Measurements from ENCODE around the gene KCNJ4. TPM values are rescaled to one million over a fixed set of nuclear protein-coding genes. Genes with fewer than 3 reads are reported as not detected.
"Not testable (repeated sequence)": the region's sequence is repeated elsewhere in the genome, so short reads cannot be mapped to it uniquely, and the experiment has no call there.

Gene KCNJ4
- total RNA-seq, 4 donors from 2014 or later = 0.28 to 0.84 TPM; not detected in 2

DNA sequence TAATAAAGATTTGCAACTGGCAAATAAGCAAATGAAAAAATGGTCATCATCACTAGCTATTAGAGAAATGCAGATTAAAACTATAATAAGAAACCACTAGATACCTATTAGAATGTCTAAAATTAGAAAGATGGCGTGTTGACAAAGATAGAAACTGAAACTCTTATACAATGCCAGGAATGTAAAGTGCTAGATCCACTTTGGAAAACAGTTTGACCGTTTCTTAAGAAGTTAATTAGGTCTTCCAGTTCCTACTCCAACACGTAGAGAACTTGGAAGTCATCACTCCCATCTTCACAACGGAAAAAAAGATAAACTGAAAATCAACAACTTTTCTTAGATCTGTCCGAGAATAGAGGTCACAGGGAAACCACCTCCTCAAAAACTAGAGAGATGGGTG is 68.1 kb downstream of the KCNJ4 start:
- not testable (repeated sequence) for DNase-seq (ENCODE audit: low spot score); ATAC-seq (ENCODE audit: low FRiP score)

DNA sequence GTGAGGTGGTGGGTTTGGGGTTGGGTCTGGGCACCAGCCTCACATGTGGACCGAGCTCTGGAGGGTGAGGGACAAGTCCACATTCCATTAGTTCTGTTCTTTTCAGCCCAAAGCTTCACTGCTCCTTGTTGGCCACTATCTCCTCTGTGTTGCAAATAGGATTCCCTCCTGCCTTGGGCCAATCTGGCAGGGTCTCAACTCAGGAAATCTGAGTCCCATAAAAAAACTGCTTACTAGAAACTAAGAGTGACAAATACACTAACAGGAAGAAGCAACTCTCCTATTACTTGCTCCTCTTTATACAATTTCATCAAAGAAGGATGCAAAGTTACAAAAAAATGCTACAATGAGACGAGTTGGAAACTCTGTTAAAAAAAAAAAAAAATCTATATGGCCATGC is 71.6 kb downstream of the KCNJ4 start:
- no peak for ATAC-seq (ENCODE audit: low FRiP score)
- no peak for DNase-seq (ENCODE audit: low spot score)

GRCh38 chr22:38381371-38381770 is 73.6 kb downstream of the KCNJ4 start:
- ATAC-seq (ENCODE audit: low FRiP score) = not testable (repeated sequence)

More for the DNA sequence above, 71.6 kb downstream of the KCNJ4 start:
- TF ChIP-seq, protein P1, sequence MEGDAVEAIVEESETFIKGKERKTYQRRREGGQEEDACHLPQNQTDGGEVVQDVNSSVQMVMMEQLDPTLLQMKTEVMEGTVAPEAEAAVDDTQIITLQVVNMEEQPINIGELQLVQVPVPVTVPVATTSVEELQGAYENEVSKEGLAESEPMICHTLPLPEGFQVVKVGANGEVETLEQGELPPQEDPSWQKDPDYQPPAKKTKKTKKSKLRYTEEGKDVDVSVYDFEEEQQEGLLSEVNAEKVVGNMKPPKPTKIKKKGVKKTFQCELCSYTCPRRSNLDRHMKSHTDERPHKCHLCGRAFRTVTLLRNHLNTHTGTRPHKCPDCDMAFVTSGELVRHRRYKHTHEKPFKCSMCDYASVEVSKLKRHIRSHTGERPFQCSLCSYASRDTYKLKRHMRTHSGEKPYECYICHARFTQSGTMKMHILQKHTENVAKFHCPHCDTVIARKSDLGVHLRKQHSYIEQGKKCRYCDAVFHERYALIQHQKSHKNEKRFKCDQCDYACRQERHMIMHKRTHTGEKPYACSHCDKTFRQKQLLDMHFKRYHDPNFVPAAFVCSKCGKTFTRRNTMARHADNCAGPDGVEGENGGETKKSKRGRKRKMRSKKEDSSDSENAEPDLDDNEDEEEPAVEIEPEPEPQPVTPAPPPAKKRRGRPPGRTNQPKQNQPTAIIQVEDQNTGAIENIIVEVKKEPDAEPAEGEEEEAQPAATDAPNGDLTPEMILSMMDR (IDR thresholded peaks at IDR 0.05) = no peak

More at GRCh38 chr22:38381371-38381770, 73.6 kb downstream of the KCNJ4 start:
- DNase-seq (ENCODE audit: low spot score) = not testable (repeated sequence)

Other genes starting within 250 kb of the KCNJ4 start
- 10 to 100 TPM; 41.2 to 86.4 (median 48.6) TPM for gene TMEM184B, start 182.2 kb downstream of the KCNJ4 start, total RNA-seq
- gene CSNK1E, start 137.8 kb downstream of the KCNJ4 start, total RNA-seq = 100 to 1,000 TPM in 3 of 4 donors, 10 to 100 TPM in 1; 84.5 to 164 (median 112) TPM
- 10 to 100 TPM; 10.2 to 30.6 (median 15.1) TPM for gene KDELR3, start 12.9 kb upstream of the KCNJ4 start, total RNA-seq
- 100 to 1,000 TPM; 330 to 572 (median 383) TPM for gene DDX17, start 51.1 kb upstream of the KCNJ4 start, total RNA-seq
- gene DMC1, start 115.0 kb upstream of the KCNJ4 start, total RNA-seq = 1 to 10 TPM in 1 of 4 donors, under 1 TPM in 2, not detected in 1; 0.84 to 1.4 (median 0.84) TPM
- gene FAM227A, start 201.2 kb upstream of the KCNJ4 start, total RNA-seq = 1 to 10 TPM in 1 of 4 donors, under 1 TPM in 3; 0.24 to 7.3 (median 0.73) TPM
- gene CBY1, start 201.4 kb upstream of the KCNJ4 start, total RNA-seq = 10 to 100 TPM in 3 of 4 donors, 1 to 10 TPM in 1; 7.6 to 25.9 (median 17.4) TPM
- gene TOMM22, start 226.8 kb upstream of the KCNJ4 start, total RNA-seq = 10 to 100 TPM; 33.4 to 48.4 (median 40.0) TPM
- 100 to 1,000 TPM in 1 of 4 donors, 10 to 100 TPM in 3; 61.9 to 130 (median 66.3) TPM for gene JOSD1, start 245.7 kb upstream of the KCNJ4 start, total RNA-seq